HG02884 (cell line): ENCODE results near the gene PDIA6.

Experiments
- ATAC-seq: cut with Tn5 transposase; IDR thresholded peaks from one replicate; pipeline ENCODE4 v1.9.1; 2021; ENCODE audit warnings: mild to moderate bottlenecking, moderate library complexity; ENCODE audit not compliant: unreplicated experiment

PDIA6 gene

GRCh38 chr2:10765461-10765860, 47.1 kb downstream of the PDIA6 start:
- no peak for ATAC-seq

GRCh38 chr2:10764896-10765295, 47.7 kb downstream of the PDIA6 start:
- ATAC-seq = no peak

- no peak for ATAC-seq
Observed at GRCh38 chr2:10764096-10764785, 48.3 kb downstream of the PDIA6 start.

DNA sequence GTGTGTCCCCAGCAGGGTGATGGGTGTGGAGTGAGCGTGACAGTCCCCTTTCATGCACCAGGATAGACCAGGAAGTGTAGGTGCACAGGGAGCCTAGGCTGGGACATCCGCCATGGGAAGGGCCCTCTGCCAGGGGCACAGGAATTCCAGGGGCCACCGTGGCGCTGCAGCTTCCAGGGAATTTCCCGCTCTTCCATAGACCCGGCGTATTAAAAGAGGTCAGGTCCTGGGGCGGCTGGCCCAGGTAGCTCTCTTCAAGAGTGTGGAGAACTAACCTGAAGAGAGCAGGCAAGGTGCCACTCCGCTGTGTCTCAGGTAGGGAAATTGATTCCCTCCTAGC, 49.2 kb downstream of the PDIA6 start:
- no peak for ATAC-seq

- ATAC-seq = no peak
Observed at GRCh38 chr2:10762651-10763460, 49.7 kb downstream of the PDIA6 start.

DNA sequence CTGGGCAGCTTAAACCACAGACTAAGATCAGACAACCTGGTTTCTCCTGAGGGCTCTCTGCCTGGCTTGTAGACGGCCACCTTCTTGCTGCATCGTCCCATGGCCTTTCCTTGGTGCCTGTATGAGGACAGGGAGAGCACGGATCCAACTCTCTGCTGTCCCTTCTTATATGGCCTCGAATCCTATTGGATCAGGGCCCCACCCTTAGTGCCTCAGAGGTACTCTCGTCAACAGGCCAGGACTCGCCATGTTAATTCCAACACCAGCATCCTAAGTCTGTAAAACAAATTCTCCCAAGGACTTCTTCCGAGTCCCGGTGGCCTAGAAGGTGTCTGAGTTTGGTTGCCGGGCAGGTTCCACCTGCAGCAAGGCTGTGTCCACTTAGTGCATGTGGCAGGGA, 51.0 kb downstream of the PDIA6 start:
- ATAC-seq = no peak

- no peak for ATAC-seq
Observed at GRCh38 chr2:10760794-10761504, 51.6 kb downstream of the PDIA6 start.

DNA sequence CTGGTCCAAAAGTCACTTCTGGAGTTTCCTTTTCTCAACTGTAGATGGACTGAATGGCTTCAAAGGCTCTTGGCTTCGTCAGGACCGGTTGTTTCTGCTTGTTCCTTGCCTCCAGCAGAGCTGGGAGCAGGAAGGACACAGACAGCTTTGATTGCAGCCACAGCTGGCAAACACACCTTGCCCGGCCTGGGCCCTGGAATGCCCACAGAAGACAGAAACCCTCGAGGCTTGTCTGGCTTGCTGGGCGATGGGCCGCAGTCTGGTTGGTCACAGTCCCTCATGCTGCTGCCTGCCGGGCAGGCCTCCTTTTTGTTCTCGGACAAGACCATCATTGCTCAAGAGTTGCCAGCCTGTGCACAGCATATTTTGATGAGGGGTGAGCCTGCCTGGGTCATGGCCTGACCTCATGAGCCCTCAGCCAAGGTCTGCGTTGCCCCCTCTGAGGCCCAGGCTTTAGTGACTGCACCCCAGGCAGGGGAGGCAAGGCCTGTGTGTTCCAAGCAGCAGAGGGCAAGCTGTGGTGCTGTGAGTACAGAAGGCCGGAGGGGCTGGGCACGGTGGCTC, 53.4 kb downstream of the PDIA6 start:
- ATAC-seq = no peak

DNA sequence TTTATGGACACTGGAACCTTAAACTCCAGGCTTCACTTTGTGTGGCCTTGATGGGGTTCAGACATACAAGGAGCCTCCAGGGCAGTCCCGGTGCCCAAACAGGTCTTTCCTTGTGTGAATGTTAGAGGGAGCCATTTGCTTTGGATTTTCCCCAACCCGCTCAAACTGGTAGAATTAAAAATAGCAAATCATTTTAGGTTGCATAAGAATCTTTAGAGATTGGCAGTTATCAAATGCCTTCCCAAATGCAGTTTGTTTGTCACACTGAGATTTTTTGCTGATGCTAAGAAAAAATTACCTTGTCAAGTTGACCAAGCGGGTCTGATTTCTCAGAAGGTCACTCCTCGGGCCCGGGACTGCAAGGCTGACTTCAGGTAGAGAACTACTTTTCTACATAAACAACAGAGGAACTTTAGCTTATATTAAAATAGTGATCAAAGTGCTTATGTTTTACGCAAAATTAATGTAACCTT, 54.7 kb downstream of the PDIA6 start:
- no peak for ATAC-seq

DNA sequence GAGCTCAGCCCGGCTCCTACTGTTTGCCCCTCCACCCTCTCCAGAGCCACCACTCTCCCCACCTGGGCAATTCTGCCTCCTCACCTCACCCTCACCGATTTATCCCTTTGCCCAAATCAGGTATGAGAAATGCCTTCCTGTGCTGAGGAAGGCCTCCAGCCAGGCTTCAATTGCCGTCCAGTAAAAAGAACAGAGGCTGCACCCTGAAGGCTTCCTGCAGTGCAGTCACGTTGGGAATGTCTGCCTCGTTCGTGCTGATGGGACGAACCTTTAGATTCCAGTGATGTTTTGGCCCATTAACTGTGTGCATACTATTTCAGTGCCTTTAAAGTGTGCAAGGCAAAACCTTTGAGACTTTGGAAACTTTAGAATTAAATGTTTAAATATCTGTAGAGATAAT, 57.0 kb downstream of the PDIA6 start:
- no peak for ATAC-seq

- ATAC-seq = no peak
Observed at GRCh38 chr2:10753876-10754275, 58.7 kb downstream of the PDIA6 start.

- ATAC-seq = no peak
Observed at GRCh38 chr2:10753156-10753555, 59.4 kb downstream of the PDIA6 start.

GRCh38 chr2:10752236-10752635, 60.3 kb downstream of the PDIA6 start:
- no peak for ATAC-seq

DNA sequence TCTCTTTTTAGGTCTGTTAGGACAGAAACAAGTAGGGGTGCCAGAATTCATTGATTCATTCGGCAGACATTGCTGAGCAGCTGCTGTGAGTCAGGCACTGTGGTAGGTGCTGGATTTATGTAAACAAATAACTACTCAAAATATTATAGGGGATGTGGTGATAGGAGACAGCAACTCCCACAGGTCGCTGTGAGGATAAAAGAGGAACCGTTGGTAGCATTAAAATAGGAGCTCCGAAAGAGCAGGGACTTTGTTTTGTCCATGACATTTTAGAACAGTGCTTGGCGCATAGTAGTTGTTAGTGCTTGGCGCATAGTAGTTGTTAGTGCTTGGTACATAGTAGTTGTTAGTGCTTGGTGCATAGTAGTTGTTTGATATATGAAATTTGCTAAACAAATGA, 62.0 kb downstream of the PDIA6 start:
- no peak for ATAC-seq

GRCh38 chr2:10742666-10743065, 69.9 kb downstream of the PDIA6 start:
- no peak for ATAC-seq

DNA sequence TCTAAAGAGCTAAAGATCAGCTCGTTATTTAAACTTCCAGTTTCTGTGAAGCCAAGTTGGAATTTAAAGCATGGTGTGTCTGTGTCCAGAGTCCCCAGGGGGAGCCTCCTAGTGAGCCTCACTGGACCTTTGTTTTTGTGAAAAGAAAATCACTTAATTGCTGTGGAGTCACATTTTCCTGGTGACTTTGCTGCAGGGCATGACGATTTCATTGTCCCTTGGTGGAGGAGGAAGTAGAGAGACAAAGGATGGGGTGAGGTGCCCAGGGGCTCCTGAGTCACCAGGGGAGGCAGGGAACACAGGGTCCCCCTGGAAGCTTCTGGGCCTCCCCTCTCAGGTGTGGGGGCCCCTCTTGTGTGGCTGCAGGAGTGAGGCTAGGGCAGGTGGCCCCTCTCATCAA, 71.4 kb downstream of the PDIA6 start:
- ATAC-seq = no peak

GRCh38 chr2:10740226-10740625, 72.4 kb downstream of the PDIA6 start:
- ATAC-seq = no peak

- ATAC-seq = no peak
Observed at GRCh38 chr2:10738192-10738591, 74.4 kb downstream of the PDIA6 start.

DNA sequence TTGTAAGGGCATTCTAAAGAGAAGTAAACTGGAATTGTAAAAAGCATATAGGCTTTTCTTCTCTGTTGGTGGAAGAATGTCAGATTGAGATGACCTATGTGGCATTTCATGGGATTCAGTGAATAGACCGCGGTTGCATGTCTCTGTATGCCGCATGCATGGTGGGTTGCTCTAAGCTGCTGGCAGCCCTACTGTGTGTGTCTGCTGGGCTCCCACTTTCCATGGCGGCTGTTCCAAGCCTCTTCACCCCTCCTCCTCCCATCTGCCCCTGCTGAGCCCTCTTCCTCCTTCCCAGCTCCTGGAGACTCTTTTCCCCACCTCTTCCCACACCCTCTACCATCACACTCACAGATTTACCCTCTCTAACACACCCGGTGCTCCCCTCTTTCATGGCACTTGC, 78.6 kb downstream of the PDIA6 start:
- ATAC-seq = no peak

DNA sequence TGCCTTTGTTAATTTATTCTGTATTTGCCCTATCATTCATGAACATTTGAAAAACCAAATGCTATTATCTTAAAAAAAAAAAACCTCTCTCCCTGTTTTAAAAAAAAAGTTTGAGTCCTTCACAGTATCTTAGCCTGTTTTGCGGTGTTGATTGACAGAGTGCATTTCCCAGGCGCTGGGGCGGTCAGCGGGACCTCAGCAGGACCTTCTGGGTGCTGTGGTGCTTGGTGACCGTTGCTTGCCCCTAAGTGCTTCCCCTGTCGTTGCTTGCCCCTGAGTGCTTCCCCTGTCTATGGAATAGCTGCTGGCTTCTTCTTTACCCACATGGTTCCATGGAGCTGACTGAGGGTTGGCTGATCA, 79.0 kb downstream of the PDIA6 start:
- ATAC-seq = no peak
